ENCODE measurements around the gene EEF2.
"Not testable (repeated sequence)": the region's sequence is repeated elsewhere in the genome, so short reads cannot be mapped to it uniquely, and the experiment has no call there.

The EEF2 gene

GRCh38 chr19:3944018-3944721, 41.1 kb downstream of the EEF2 start:
- DNase-seq: no peak

DNA sequence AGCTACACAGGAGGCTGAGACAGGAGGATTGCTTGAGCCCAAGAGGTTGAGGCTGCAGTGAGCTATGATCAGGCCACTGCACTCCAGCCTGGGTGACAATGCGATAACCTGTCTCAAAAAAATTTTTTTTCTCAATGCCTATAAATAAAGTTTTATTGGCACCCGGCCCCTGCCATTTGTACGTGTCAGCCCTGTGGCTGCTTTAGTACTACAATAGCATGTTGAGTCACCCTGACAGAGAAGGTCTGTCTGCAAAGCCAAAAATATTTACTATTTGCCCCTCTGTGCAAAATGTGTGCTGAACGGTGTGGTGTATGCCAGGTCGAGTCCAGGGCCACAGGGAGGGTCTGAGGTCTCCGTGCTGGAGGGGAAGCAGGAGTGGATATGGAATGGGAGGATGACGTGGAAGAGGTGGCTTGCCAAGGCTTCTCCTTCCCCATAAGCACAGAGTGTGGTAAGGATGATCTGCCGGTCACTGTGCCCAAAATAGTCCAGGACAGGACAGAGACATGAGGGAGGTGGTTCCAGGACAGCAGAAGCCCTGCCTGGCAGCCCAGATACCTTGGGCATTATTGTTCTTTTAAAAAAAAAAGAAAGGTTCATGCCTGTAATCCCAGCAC, 42.4 kb downstream of the EEF2 start:
- DNase-seq: no peak

DNA sequence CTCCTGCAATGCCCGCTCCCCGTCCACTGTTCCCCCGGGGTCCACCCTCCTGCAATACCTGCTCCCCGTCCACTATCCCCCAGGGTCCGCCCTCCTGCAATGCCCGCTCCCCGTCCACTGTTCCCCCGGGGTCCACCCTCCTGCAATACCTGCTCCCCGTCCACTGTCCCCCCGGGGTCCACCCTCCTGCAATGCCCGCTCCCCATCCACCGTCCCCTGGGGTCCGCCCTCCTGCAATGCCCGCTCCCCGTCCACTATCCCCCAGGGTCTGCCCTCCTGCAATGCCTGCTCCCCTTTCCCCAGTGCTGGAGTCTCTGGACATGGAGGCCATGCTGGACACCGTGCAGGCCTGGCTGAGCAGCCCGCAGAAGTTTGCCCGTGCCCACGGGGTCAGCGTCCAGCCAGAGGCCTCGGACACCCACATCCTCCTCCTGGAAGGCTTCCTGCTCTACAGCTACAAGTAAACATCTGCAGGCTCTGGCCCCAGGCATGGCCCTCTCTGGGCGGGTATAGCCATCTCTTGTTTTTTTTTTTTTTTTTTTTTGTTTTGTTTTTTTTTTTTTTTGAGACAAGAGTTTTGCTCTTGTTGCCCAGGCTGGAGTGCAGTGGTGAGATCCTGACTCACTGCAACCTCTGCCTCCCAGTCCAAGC, 46.8 kb downstream of the EEF2 start:
- not testable (repeated sequence) for DNase-seq

DNA sequence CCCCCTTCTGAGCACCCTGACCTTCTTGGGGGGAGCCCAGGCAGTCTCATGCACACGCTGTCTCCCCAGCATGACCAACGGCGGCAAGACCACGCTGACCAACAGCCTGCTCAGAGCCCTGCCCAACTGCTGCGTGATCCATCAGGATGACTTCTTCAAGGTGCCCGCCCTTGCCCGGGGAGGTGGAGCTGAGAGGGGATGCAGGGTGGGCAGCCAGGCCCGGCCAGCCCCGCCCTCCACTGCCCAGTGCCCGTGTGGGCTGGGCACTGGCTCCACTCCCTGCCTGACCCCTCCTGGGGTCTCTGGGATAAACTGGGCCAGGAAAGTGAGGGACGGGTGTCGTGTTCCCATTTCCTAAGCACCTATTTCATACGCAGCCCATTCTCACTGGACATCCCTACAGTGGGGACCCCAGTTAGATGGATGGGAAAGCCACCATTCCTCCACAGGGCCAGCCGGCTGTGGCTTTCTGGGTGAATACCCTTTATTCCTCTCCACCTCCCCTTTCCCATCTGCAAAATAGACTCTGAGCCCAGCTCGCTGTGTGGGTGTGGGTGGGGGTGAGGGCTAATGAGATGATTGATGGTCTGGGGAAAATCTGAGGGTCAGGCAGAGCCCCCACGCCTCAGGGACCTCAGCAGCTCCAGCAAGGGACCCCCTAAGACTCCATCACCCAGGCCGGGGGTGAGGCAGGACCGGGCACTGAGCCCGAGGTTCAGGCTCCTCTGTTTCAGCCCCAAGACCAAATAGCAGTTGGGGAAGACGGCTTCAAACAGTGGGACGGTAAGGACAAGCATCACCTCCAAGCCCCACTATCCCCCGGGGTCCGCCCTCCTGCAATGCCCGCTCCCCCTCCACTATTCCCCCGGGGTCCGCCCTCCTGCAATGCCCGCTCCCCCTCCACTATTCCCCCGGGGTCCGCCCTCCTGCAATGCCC, 48.5 kb downstream of the EEF2 start:
- DNase-seq: no peak

GRCh38 chr19:3932931-3933810, 52.1 kb downstream of the EEF2 start, which contains the start of gene NMRK2:
NMRK2 (plus strand) TSS chr19:3933069; CDS start chr19:3933672, 603 bp downstream.
- DNase-seq: no peak

DNA sequence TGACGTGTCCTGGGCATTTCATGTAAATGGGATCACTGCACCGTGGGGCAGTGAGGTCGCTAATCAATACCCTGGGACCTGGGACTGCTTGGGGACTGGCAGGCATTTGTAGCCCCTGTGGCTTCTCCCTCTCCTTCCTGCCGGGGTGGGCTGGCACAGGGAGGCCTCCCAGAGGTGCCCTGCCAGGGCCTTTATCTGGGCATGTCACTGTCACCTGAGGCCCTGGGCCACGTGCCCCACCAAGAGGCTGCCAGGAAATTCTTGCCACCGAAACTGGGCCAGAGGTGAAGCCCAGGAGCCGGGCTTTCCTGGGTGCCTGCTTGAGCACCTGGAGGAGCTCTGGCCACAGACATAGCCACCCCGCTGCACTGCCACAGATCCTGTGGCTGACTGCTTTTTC, 54.2 kb downstream of the EEF2 start:
- no peak for DNase-seq

Measured in activated CD8-positive, alpha-beta memory T cell treated with anti-CD3 and anti-CD28 coated beads, Interleukin-2, amount 50 U/mL, for 48 hours (primary cell).